ENCODE results near the gene NTHL1.

- TF ChIP-seq, protein P1, sequence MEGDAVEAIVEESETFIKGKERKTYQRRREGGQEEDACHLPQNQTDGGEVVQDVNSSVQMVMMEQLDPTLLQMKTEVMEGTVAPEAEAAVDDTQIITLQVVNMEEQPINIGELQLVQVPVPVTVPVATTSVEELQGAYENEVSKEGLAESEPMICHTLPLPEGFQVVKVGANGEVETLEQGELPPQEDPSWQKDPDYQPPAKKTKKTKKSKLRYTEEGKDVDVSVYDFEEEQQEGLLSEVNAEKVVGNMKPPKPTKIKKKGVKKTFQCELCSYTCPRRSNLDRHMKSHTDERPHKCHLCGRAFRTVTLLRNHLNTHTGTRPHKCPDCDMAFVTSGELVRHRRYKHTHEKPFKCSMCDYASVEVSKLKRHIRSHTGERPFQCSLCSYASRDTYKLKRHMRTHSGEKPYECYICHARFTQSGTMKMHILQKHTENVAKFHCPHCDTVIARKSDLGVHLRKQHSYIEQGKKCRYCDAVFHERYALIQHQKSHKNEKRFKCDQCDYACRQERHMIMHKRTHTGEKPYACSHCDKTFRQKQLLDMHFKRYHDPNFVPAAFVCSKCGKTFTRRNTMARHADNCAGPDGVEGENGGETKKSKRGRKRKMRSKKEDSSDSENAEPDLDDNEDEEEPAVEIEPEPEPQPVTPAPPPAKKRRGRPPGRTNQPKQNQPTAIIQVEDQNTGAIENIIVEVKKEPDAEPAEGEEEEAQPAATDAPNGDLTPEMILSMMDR (IDR thresholded peaks at IDR 0.05), result no peak
- no peak for TF ChIP-seq POLR2A (IDR thresholded peaks at IDR 0.05)
Observed at GRCh38 chr16:2048116-2048543, 496 bp upstream of the NTHL1 start.

All from Peyer's patch (tissue), 4 donors.